ENCODE measurements around the gene TNFRSF12A. TPM values are rescaled to one million over a fixed set of nuclear protein-coding genes. Genes with fewer than 3 reads are reported as not detected.

TNFRSF12A gene
- total and polyA plus RNA-seq, 2 of the 13 experiments (the other 11 are each of a cell fraction or from before 2014, with no cell fraction given), result 61.9 to 66.0 TPM

DNA sequence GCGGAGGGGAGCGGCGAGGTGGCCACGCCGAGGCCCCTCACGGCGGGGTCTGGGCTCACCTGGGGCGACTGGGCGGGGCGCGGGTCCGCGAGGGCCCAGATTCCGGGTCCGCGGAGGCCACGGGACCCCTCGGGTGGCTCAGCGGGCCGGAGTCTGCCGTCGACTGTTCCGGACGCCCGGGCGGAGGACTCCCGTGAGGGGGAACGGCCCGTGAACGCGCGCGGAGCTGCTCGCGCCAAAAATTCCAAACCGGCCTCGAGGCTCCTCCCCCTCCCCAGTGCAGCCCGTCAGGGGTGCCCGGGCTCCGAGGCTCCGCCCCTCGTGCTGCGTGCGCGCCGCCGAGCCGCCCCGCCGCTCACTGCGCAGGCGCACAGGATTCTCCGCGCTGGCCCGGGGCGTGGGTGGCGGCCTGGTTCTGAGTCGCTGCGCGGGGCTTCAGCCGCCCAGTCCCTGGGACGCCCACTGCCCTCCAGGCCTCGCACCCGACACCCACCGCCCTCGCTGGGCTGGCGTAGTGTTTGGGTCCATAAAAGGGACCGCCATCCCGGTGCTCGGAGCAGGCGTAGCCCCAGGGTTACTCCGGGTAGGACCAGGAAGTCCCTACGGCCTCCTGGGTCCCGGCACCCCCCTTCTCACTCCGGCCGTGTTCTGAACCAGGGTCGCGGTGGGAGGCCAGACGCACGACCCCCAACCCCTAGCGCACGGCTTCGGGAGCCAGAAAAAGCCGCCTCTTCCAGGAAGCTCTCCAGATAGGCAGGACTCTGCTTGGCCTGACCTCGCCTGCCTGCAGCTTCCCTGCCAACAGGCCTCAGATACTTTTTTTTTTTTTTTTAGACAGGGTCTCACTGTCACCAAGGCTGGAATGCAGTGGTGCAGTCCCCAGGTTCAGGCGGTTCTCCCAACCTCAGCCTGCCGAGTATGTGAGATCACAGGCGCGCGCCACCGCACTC is 39.7 kb upstream of the TNFRSF12A start, which contains the start of gene PKMYT1 (continued):
- TF ChIP-seq, protein P1, sequence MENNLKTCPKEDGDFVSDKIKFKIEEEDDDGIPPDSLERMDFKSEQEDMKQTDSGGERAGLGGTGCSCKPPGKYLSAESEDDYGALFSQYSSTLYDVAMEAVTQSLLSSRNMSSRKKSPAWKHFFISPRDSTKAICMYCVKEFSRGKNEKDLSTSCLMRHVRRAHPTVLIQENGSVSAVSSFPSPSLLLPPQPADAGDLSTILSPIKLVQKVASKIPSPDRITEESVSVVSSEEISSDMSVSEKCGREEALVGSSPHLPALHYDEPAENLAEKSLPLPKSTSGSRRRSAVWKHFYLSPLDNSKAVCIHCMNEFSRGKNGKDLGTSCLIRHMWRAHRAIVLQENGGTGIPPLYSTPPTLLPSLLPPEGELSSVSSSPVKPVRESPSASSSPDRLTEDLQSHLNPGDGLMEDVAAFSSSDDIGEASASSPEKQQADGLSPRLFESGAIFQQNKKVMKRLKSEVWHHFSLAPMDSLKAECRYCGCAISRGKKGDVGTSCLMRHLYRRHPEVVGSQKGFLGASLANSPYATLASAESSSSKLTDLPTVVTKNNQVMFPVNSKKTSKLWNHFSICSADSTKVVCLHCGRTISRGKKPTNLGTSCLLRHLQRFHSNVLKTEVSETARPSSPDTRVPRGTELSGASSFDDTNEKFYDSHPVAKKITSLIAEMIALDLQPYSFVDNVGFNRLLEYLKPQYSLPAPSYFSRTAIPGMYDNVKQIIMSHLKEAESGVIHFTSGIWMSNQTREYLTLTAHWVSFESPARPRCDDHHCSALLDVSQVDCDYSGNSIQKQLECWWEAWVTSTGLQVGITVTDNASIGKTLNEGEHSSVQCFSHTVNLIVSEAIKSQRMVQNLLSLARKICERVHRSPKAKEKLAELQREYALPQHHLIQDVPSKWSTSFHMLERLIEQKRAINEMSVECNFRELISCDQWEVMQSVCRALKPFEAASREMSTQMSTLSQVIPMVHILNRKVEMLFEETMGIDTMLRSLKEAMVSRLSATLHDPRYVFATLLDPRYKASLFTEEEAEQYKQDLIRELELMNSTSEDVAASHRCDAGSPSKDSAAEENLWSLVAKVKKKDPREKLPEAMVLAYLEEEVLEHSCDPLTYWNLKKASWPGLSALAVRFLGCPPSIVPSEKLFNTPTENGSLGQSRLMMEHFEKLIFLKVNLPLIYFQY (CRISPR knock-in tag; IDR thresholded peaks at IDR 0.05; ENCODE audit: borderline replicate concordance), result peak; percentile 65
- TF ChIP-seq CENPX (CRISPR knock-in tag; IDR thresholded peaks at IDR 0.05) (no peak), GABPA (IDR thresholded peaks at IDR 0.05; ENCODE audit: low read depth, low read length) (no peak), GABPA (CRISPR knock-in tag; IDR thresholded peaks at IDR 0.05; ENCODE audit: low read depth) (no peak), ZNF737 (CRISPR knock-in tag; IDR thresholded peaks at IDR 0.05; ENCODE audit: borderline replicate concordance) (no peak), ZNF788 (CRISPR knock-in tag; IDR thresholded peaks at IDR 0.05; ENCODE audit: borderline replicate concordance) (peak; percentile 27; the same call in 1 of the 2 replicates), ONECUT2 (CRISPR knock-in tag; IDR thresholded peaks at IDR 0.05) (no peak), ZNF570 (CRISPR knock-in tag; IDR thresholded peaks at IDR 0.05; ENCODE audit: borderline replicate concordance) (no peak), SYNCRIP (IDR thresholded peaks at IDR 0.05; ENCODE audit: insufficient read depth, low read depth, low read length) (no peak), ZSCAN29 (CRISPR knock-in tag; conservative IDR thresholded peaks at IDR 0.05) (peak; percentile 53; the same call in 1 of the 2 replicates), PRMT3 (CRISPR knock-in tag; IDR thresholded peaks at IDR 0.05; ENCODE audit: borderline replicate concordance, low read depth) (no peak), ZSCAN22 (CRISPR knock-in tag; IDR thresholded peaks at IDR 0.05) (no peak)
- TF ChIP-seq, protein P2, sequence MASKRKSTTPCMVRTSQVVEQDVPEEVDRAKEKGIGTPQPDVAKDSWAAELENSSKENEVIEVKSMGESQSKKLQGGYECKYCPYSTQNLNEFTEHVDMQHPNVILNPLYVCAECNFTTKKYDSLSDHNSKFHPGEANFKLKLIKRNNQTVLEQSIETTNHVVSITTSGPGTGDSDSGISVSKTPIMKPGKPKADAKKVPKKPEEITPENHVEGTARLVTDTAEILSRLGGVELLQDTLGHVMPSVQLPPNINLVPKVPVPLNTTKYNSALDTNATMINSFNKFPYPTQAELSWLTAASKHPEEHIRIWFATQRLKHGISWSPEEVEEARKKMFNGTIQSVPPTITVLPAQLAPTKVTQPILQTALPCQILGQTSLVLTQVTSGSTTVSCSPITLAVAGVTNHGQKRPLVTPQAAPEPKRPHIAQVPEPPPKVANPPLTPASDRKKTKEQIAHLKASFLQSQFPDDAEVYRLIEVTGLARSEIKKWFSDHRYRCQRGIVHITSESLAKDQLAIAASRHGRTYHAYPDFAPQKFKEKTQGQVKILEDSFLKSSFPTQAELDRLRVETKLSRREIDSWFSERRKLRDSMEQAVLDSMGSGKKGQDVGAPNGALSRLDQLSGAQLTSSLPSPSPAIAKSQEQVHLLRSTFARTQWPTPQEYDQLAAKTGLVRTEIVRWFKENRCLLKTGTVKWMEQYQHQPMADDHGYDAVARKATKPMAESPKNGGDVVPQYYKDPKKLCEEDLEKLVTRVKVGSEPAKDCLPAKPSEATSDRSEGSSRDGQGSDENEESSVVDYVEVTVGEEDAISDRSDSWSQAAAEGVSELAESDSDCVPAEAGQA (IDR thresholded peaks at IDR 0.05; ENCODE audit: low read depth), result no peak
- TF ChIP-seq, protein P2 (CRISPR knock-in tag; IDR thresholded peaks at IDR 0.05; ENCODE audit: borderline replicate concordance), result no peak
- TF ChIP-seq, protein P3, sequence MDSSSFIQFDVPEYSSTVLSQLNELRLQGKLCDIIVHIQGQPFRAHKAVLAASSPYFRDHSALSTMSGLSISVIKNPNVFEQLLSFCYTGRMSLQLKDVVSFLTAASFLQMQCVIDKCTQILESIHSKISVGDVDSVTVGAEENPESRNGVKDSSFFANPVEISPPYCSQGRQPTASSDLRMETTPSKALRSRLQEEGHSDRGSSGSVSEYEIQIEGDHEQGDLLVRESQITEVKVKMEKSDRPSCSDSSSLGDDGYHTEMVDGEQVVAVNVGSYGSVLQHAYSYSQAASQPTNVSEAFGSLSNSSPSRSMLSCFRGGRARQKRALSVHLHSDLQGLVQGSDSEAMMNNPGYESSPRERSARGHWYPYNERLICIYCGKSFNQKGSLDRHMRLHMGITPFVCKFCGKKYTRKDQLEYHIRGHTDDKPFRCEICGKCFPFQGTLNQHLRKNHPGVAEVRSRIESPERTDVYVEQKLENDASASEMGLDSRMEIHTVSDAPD (CRISPR knock-in tag; IDR thresholded peaks at IDR 0.05), result no peak
- TF ChIP-seq, protein P4, sequence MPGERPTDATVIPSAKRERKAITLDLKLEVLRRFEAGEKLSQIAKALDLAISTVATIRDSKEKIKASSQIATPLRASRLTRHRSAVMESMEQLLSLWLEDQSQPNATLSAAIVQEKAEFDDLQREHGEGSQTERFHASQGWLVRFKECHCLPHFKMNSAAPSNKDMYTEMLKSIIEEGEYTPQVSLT (CRISPR knock-in tag; IDR thresholded peaks at IDR 0.05; ENCODE audit: borderline replicate concordance, low read depth), result no peak

Measured in HepG2 (cell line).